Measurements from ENCODE around the gene RXFP1.
"Not testable (repeated sequence)": the region's sequence is repeated elsewhere in the genome, so short reads cannot be mapped to it uniquely, and the experiment has no call there.

The RXFP1 gene

DNA sequence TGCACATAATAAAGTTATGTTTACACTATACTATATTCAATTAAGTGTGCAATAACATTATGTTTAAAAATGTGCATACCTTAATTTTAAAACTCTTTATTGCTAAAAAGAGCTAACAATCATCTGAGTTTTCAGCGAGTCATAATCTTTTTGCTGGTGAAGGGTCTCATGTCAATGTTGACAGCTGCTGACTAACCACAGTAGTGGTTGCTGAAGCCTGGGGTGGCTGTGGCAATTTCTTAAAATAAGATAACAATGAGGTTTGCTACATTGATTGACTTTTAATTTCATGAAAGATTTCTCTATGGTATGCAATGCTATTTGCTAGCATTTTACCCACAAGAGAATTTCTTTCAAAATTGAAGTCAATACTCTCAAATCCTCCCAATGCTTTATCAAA, 91.4 kb downstream of the RXFP1 start:
- DNase-seq (ENCODE audit: low read depth in 2 of 2): no peak

DNA sequence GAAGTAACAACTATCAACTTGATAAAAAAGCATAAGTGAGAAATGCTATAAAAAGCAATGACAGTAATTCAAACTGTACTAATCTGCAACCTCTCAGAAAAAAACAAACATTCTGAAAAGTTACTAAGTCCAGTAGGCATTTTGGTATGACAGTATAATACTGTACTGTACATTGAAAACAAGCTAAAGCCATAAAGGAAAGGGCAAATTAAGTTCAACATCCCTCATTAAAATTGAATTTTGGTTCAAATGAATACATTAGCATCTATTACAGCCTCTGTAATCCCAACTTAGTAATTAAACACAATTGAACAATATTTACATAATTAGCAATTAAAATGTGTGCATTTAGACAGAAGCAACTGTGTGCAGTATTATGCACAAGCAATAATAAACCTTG, 96.3 kb downstream of the RXFP1 start:
- no peak for DNase-seq (ENCODE audit: low read depth in 2 of 2)

DNA sequence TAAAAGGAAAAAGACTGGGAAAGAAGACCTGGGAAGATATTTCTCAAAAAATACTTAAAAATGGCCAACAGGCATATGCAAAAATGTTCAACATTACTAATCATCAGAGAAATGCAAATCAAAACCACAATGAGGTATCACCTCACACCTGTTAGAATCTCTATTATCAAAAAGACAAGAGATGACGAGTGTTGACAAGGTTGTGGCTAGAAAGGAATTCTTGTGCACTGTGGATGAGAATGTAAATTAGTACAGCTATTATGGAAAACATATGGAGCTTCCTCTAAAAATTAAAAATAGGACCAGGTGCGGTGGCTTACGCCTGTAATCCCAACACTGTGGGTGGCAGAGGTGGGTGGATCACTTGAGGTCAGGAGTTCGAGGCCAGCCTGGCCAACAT, 100.0 kb downstream of the RXFP1 start:
- DNase-seq (ENCODE audit: low read depth in 2 of 2): no peak

DNA sequence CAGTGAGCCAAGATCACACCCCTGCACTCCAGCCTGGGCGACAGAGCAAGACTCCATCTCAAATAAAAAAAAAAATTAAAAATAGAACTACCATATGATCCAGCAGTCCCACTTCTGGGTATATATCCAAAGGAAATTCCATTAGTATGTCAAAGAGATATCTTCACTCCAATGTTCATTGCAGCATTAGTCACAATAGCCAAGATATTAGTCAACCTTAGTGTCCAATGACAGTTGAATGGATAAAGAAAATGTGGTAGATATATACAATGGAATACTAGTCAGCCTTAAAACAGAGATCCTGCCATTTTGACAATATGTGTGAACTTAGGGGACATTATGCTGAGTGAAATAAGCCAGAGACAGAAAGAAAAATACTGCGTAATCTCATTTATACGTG, 100.6 kb downstream of the RXFP1 start:
- DNase-seq (ENCODE audit: low read depth in 2 of 2): no peak

DNA sequence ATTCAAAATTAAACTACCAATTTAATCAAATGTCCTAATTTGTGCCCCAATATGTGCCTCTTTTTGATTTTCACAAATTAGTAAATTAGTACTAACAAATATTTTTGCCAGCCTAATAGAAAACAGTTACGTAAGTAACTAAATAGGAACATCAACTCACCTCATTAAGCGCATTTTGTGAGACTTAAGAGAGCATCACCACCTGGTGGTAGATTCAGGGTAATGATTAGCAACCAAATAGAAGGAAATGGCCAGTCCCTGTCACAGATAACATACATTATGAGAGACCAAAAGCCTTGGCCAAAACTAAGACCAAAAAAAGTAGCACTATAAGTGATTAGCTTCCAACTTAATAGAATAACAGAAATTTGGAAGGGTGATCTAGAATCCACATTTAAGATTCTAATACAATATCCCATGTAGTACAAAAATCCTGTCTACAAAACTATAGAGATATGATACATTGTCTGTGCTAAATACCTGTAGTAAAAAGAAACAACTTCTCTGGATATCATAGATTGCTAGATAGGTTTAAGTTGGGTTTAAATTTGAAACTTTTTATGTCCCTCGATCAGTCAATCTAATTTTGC, 103.3 kb downstream of the RXFP1 start:
- DNase-seq (ENCODE audit: low read depth in 2 of 2): no peak

DNA sequence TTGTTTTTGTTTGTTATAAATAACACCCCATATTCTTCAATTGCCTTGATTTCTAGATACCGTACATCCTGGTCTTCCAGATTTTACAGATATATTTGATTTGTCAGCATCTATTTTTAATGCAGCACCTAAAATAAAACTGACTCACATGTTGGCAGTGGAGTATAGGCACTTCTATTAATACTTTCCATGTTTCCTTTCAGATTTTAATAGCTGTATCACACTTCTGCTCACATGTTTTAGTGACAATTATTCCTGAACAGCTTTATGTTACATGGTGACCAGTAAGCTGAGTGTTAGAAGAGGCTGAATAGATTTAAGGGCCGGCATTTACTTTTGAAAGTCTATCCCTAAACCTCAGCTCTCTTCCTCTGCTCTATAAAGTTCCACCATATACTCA, 103.9 kb downstream of the RXFP1 start:
- no peak for DNase-seq (ENCODE audit: low read depth in 2 of 2)

DNA sequence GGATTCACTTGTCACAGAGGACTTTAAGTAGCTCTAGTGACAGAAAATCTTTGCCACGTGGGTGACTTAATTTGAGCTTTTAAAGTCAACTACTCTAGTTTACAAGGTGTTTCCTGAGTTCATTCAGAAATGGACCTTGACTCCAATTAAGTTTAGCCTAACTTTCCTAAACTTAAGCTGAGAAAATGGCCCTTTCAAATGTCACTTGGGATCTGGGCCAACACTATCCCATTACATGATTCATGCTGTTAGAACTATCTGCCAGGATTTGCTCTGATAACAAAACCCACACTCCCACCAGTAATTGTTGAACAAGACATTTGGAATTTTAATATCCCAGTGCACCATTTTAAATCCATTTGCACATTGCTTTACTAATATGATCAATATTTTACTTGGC, 109.2 kb downstream of the RXFP1 start:
- no peak for DNase-seq (ENCODE audit: low read depth in 2 of 2)

DNA sequence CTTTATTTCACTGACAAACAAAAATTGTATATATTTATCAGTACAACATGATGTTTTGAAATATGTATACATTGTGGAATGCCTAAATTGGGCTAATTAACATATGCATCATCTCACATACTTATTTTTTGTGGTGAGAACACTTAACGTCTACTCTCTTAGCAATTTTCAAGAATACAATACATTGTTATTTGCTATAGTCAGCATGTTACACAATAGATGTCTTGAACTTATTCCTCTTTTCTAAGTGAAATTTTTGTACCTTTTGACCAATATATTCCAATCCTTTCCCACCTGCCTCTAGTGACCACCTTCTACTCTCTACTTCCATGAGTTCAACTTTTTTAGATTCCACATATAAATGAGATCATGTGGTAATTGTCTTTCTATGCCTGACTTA, 114.9 kb downstream of the RXFP1 start:
- DNase-seq (ENCODE audit: low read depth in 2 of 2): no peak

DNA sequence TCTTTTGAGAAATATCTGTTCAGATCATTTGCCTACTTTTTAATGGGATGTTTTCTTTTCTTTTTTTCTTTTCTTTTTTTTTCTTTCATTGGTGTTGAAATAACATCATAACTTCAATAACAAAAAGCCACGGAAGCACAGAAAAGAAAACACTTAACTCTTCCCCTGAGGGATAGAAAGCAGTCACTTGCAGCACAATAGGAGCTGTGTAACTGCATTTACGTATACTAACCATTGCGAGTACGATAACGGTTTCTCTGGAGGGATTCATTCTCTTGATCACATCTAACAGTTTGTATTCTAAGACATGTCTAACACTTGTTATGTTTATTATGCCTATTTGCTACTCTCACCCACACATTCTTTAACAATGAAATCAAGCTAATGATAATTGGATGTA, 122.7 kb downstream of the RXFP1 start:
- no peak for DNase-seq (ENCODE audit: low read depth in 2 of 2)

DNA sequence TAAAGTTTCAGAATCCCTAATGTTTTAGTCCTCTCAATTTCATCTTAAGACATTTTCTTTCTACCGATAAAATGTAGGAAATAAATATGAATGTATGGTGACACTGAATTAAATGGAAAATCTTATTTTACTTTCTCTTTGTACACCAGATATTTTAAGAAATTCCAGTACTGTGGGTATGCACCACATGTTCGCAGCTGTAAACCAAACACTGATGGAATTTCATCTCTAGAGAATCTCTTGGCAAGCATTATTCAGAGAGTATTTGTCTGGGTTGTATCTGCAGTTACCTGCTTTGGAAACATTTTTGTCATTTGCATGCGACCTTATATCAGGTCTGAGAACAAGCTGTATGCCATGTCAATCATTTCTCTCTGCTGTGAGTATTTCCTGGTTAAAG, 123.1 kb downstream of the RXFP1 start:
- no peak for DNase-seq (ENCODE audit: low read depth in 2 of 2)

DNA sequence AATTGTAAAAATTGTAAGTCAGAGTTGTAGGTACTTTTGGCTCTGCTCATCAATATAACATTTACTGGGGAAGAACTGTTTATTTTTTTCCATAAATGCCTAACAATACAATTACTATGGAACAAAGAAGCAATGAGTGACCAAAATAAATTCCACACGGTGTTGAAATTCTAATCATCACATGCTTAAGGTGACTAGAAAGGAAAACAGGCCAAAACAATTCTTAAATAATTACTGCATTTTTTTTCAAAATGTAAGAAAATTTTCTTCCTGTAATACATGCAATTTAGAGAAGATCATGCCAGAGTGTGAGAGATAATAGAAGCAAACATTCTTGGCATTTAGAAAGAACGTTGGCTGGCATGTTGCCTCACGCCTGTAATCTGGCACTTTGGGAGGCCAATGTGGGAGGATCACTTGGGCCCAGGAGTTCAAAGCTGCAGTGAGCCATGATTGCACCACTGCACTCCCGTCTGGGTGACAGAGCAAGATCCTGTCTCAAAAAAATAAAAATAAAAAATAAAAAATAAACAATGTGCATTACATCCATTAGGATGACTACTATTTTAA, 127.5 kb downstream of the RXFP1 start:
- no peak for DNase-seq (ENCODE audit: low read depth in 2 of 2)

DNA sequence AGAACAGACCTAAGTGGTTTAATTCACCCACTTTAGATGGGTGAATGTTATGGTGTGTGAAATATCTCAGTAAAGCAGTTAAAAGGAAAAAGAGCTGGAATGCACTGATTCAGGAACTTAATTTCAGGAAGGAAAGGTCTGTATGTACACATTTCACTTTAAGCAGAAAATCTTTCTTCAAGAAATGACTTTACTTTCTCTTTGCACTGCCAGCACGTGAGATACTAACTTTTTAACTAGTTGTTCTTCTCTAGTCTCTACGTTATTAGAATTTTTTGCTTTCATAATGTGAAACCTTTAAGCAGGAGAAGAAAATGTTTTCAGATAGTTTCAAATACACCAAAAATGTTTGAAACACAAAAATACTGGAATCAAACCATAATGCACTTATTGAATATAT, 131.2 kb downstream of the RXFP1 start:
- no peak for DNase-seq (ENCODE audit: low read depth in 2 of 2)

DNA sequence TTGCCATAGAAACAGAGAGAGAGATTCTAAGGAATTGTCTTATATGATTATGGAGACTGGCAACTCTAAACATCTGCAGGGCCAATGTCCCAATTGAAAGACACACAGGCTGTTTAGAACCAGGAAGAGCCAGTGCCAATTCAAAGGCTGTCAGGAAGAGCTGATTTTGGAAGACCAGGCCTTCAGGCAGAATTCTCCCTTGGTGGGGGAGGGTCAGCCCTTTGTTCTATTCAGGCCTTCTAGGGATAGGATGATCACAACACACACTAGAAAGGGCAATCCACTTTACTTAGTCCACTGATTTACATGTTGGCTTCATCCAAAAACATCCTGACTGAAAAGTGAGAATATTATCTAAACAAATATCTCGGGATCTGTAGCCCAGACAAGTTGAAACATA, 134.8 kb downstream of the RXFP1 start:
- no peak for DNase-seq (ENCODE audit: low read depth in 2 of 2)

DNA sequence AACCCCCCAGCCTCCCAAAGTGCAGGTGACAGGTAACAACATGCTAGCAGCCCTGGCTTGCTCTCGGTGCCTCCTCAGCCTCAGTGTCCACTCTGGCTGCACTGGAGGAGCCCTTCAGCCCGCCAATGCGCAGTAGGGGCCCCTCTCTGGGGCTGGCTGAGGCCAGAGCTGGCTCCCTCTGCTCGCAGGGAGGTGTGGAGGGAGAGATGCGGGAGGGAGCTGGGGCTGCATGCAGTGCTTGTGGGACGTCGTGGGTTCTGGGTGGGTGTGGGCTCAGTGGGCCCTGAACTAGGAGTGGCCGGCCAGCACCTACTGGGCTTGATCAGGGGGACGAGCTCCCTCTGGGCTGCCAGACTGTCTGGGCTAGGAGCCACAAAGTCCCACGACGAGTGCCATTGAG, 135.6 kb downstream of the RXFP1 start:
- DNase-seq (ENCODE audit: low read depth in 2 of 2): no peak

DNA sequence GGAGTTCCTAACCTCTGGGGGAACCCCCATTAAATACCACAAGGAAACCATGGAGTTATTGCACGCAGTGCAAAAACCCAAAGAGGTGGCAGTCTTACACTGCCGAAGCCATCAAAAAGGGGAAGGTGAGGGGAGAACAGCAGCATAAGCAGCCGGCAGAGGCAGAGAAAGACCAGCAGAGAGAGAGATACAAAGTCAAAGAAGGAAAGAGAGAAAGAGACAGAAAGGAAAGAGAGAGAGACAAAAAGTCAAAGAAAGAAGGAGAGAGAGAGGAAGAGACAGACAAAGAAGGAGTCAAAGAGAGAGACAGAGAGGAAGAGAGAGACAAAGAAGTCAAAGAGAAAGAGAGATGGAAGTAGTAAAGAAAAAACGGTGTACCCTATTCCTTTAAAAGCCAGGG, 141.6 kb downstream of the RXFP1 start:
- not testable (repeated sequence) for DNase-seq (ENCODE audit: low read depth in 2 of 2)

DNA sequence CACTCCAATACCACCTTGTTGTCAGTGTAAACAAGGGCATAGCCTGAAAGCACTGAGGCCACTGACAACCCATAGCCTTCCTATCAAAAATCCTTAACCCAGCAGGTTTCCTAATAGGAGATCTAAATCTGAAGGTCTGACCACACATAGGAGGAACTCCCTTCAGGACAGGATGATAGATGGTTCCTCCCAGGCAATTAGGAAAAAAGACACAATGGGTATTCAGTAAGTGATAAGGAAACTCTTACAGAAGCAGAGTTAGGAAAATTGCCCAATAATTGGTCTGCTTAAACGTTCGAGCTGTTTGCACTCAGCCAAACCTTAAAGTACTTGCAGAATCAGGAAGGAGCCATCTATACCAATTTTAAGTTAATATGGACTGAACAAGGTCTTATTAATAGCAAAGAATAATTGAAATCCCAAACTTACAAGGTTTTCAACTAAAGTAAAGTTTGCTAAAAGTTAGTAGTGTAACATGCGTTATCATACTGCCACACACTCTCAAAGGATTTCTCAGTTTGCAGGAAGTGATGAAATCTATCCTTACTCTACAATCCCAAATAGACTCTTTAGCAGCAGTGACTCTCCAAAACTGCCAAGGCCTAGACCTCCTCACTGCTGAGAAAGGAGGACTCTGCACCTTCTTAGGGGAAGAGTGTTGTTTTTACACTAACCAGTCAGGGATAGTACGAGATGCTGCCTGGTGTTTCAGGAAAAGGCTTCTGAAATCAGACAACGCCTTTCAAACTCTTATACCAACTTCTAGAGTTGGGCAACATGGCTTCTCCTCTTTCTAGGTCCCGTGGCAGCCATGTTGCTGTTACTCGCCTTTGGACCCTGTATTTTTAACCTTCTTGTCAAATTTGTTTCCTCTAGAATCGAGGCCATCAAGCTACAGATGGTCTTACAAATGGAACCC, 142.3 kb downstream of the RXFP1 start:
- not testable (repeated sequence) for DNase-seq (ENCODE audit: low read depth in 2 of 2)

DNA sequence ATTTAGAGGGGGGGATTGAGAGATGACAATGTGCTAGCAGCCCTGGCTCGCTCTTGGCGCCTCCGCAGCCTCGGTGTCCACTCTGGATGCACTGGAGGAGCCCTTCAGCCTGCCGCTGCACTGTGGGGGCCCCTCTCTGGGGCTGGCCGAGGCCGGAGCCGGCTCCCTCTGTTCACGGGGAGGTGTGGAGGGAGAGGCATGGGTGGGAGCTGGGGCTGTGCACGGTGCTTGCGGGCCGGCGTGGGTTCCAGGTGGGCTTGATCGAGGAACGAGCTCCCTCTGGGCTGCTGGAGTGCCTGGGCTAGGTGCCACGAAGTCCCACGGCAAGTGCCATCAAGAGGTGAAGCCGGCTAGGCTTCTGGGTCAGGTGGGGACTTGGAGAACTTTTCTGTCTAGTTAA, 143.1 kb downstream of the RXFP1 start:
- DNase-seq (ENCODE audit: low read depth in 2 of 2): no peak

DNA sequence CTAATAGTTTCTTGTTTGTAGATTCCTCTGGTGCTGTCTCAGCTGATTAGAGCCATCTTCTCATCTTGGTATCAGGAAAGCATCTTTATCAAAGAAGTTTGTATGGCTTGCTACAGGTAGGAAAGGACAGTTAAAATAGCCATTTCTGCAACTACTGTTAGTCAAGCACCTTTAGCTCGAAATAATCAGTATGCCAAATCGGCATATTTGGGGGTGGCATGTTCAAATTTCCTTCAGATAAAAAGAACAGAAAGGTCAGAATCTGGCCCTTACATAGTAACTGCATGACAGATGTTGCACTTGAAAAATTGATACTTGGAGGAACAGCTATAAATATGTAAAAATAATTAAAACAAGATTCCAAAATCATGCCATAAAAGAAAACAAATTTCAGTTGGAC, 145.2 kb downstream of the RXFP1 start:
- DNase-seq (ENCODE audit: low read depth in 2 of 2): no peak

DNA sequence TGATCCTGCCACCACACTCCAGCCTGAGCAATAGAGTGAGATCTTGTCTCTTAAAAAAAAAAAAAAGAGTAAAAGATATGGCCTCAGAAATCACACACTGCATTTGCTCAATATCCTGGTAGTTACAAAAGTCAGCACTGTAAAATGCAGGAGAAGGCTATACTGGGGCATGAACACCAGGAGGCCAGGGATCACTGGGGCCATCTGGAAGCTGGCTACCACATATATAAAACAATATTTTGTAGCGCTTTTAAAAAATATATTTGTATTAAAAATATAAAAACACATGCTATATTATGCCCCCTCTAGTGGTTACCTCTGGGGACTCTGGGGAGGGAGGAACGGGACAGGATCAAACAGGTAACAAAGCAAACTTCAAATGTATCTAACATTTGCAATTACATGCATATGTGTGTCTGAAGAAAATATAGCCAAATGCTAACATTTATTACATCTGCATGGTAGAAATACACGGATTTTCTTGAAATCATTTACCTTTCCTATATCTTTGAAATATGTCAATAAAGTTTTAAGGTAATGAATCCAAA, 146.0 kb downstream of the RXFP1 start:
- DNase-seq (ENCODE audit: low read depth in 2 of 2): no peak

DNA sequence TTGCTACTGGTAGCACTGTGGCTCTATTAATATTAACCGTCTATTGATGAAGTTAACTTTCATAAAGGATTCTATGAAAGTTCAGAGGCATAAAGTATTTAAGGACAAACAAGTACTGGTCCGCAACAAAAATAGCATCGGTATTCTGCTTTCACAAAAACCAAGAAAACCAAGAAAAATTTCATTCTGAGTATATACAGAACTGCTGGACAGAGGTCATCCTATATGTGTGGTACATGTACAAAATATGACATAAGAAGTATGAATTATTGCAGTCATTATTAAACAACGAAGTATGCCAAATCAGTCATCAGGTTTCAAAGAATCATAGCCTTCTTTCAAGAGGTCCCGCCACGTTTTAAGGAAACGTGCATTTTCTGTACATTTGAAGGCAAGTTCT, 147.6 kb downstream of the RXFP1 start:
- DNase-seq (ENCODE audit: low read depth in 2 of 2): no peak

DNA sequence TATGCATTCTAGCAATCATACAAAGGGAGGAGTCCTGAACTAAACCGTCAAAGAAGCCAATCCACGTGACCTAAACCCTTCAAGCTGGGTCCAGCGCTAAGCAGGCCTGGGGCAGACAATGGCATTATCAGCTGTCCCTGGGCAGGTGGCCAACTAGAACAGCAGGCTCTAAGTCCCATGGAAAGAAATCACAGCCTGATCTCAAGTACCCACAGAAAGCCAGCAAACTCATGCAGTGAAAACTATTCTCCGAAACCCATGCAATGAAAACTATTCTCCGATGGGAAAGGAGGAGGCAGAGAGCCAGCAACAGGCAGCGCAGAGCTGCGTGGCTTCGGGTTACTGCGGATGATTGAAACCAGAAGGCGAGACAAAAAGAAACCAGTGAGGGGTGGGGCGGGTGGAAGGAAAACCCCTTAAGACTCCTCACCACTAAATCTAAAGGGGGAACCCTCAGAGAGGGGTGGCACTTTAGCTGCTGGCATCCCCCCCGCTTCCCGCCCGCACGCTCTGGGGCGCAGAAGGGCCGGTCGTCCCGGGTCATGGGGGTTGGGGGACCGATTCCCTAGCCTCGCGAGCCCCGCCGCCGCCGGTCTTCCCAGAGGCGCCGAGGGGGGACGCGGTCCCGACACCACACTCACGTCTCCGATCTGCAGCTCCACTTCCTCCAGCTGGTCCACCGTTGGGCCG, 149.4 kb downstream of the RXFP1 start:
- peak in 1 of 2 donors; percentile 32 for DNase-seq (ENCODE audit: low read depth in 2 of 2)

DNA sequence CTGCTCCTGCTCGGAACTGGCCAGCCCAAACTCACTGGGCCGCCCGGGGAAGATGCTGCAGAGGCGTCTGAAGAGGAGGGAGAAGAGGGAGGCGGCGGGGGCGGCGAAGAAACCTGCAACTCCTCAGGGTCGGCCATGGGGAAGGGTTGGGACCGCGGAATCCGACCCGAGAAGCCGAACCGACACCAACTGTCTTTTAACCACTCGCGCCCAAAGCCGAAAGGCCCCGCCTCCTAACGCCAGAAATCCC, 149.9 kb downstream of the RXFP1 start, which contains the start of gene C4orf46:
Gene C4orf46 (minus strand): TSS at position 223 of the 250 bp plus-strand sequence. CDS start 86 bp downstream, at position 137.
- DNase-seq (ENCODE audit: low read depth in 2 of 2): no peak
